ENCODE results near the gene RBM5.
A peak's percentile ranks its signal among the peaks of the same experiment; 100 is the strongest.

RBM5 gene

GRCh38 chr3:50139308-50139707 lies 50.6 kb downstream of the RBM5 start:
- DNase-seq: no peak

DNA sequence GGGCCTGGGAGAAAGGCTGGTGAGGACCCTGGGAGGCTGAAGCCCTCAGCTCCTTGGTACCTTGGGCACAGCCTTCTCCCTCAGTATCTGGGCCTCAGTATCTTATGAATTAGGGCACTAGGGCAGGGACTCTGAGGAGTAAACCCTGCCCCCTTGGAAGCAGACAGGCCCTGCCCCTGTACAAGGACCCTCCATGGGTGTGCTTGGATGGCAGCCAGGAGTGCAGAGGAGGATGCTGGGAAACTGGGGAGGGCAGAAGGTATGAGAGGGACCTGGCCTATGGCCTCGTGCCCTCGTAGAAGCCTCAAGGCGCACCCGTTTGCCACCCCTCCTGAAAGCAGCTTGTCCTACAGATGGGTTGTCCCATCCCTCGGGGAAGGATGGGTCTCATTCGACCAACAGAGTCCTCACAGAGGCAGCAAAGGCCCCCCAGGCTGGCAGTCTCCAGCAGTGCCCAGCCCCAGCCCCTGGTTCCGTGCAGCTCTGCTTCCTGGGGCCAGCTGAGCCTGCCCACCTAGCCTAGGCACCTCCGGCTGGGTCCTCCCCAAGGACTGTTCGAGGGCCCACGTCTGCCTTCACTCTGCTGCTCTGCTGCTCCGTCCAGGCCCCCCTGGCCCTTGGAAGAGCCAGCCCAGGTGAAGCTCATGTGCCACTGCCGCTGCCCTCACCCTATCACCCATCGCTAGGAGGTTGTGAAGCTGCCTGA lies 51.2 kb downstream of the RBM5 start:
- DNase-seq: no peak

DNA sequence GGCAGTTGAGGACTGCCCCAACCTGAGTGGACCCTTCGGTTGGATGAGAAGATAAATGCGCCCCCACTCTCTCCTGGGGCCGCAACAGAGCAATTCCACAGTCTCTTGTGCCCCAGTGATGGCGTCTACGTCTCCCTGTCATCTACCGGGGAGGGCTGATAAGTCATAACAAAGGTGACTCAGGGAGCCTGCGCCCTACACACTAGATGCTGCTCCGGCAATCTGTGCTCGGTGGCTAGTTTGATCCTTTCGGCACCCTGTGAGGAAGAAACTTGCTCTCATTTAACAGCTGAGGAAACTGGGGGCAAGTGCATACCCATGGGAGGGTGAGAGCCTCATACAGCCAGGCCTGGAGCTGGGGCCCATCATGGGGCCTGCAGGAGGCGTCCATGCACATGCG lies 52.3 kb downstream of the RBM5 start:
- no peak for DNase-seq

DNA sequence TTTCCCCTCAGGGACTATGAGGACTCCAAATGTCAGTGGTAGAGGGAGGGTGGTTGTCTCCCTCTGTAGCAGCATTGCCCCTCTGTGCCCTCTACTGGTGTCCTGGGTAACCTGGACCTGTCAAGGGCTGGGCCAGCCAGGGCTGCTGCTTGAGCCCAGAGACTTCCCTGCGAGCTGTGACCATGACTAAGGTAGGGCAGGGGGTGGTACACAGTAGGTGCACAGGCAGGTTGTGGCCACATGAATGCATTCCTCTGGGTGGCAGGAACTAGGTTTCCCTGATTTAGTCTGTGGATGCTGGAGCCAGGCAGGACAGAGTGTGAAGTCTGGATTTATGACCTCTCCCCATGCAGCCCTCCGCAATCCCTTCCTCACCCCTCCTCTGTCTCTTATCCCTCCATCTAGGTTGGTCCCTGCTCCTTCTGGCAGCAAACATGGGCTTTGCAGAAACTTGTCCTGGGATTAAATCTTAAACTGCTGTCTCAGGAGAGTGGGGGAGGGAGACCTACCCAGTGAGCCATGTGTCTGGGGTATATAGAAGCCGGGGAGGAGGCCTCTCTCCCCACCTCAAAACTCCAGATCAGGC lies 57.7 kb downstream of the RBM5 start:
- DNase-seq: no peak

- DNase-seq: no peak
Measured at GRCh38 chr3:50147016-50147415, 58.3 kb downstream of the RBM5 start.

GRCh38 chr3:50147447-50147846 lies 58.7 kb downstream of the RBM5 start:
- DNase-seq: no peak

GRCh38 chr3:50147861-50148260 lies 59.1 kb downstream of the RBM5 start:
- DNase-seq: peak; percentile 69

DNA sequence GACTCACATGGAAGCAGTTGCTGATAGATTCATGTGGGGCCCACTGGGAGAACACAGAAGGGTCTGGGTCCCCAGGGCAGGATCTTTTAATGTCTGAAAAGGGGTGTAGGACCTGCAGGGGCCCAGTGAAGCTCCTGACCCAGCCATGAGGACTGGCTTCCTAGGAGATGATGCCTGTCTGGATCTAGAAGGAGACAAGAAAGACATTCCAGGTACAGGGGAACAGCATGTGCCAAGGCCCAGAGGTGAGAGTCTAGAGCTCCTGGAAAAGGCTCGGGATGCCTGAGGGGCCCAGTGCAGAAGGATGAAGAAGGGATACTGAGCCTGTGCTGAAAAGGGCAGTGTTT lies 61.7 kb downstream of the RBM5 start:
- no peak for DNase-seq

GRCh38 chr3:50150863-50151686 lies 62.4 kb downstream of the RBM5 start:
- peak; percentile 88 for DNase-seq

DNA sequence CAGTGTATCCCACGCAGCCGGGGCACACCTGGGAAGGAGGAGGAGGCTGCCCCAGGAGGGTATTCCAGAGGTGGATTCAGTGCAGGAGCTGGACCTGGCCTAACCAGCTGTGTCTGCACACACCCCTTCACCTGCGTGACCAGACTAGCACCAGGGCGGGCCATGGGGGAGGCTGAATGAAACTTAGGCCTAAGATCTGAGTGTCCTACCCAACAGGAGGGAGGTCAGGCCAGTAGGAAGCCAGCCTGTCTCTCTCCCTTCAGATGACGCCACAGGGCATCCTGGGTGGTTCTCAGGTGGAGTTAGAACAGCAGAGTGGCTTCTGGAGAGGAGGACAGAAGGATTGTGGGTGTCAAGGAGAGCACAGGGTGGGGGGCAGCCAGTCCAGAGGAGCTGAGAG lies 63.0 kb downstream of the RBM5 start:
- DNase-seq: no peak

GRCh38 chr3:50153782-50154475 lies 65.2 kb downstream of the RBM5 start:
- no peak for DNase-seq

- peak; percentile 75 for DNase-seq
Measured at GRCh38 chr3:50154476-50154839, 65.7 kb downstream of the RBM5 start.

- DNase-seq: peak; percentile 82
Measured at GRCh38 chr3:50154840-50155490, 66.2 kb downstream of the RBM5 start, which contains the start of gene SEMA3F. Gene SEMA3F, plus strand, starts transcription at chr3:50155324. Its CDS starts 4,299 bp downstream, at chr3:50159623.

DNA sequence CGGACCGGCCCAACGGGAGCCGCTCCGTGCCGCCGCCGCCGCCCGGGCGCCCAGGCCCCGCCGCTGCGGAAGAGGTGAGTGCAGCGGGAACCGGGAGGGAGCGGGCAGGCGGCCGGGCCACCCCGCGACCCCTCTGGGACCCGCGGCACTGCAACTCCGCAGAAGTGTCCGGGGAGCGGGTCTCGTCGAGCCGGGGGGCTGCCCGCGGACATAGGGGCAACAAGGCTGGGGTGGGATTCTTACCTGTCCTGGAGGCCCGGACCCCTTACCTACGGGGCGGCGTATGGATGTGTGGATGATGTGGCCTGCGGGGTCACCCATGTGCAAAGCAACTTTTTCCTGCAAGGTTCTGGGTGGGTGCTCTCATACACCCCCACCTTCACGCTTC lies 66.8 kb downstream of the RBM5 start:
- DNase-seq: no peak

DNA sequence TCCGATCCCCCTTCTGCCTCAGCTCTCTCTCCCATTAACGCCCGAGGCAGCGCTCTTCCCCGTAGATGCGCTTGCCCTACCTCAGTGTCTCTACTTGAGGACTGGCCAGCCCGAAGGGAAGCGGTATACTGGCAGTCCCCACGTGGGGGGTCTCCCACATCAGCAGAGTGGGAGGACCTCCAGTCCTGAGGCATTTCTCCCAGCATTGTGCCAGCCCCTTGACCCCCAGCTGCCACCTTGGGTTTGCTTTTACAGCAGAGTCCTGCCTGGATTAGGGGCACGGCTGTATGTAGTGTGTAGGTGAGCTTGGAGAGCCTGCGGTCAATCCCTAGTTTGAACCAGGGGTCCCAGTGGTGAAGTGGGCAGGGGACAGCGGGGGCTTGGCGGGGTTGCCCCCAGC lies 67.2 kb downstream of the RBM5 start:
- DNase-seq: peak; percentile 77

GRCh38 chr3:50156549-50157493 lies 68.1 kb downstream of the RBM5 start:
- DNase-seq: peak; percentile 84

GRCh38 chr3:50157827-50158529 lies 69.3 kb downstream of the RBM5 start:
- peak; percentile 41 for DNase-seq

DNA sequence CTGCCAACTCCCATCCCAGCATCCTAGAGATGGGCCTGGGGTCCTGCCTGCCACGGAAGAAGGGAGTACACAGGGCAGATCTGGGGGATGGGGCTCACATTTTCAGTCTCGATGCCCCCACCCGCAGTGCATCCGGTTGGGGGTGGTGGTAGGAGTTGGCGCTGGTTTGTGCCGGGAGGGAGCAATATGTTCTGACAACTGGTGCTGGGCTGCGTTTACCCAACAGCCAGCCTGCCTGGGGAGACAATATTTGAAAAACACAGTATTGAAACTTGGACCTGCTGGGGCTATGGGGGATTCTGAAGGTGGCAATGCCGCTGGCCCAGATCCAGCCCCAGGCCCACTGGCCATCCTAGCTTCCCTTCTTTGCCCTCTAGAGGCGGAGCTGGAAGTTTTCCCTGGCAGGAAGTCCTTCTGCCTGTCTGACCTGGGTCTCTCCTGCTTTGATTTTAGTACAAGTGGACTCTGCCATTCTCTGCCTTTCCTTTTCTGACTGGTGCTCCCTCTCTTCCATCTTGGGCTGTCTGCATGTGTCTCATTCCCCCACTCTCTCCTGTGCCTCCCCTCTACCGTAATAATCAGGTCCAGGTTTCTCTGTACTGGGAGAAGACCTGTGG lies 69.9 kb downstream of the RBM5 start:
- no peak for DNase-seq

DNA sequence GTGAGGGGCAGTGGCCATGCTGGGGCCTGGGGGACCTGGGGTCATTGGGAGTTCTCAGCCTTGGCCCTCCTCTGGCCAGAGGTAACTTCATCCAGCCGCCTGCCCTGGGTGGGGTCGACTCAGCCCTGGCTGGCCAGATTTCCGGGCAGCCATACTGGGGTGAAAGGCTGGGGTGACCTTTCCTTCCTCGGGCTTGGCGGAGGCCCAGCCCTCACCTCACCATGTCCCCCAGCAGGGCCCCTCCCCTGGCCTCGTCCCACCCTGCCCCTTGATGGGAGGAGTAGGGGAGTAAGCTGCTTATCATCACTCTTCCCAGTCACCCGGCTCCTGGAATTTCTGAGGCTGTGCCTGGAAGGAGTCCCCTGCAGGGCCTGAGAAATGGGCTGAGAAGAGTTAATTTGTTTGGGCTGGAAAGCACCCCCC lies 71.9 kb downstream of the RBM5 start:
- DNase-seq: no peak

DNA sequence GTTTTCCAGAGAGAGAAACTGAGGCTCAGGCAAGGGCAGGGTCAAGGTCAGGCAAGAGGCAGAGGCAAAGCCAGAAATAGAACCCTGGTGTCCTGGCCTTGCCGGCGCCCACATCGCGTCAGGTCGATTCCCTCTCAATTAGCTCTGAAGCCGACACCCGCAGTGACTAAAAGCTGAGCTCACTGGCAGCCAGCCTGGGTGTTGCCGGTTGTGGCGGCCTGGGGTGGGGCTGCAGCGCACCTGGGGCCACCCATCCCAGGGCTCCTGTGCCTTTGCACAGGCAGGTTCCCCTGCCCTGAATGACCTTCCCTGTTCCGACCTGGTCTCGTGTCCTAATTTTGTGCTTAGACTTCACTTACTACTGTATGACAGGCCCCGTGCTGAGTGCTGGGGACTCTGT lies 72.6 kb downstream of the RBM5 start:
- DNase-seq: no peak

Data from eye (tissue), 1 donor.